H1 (cell line): Measurements from ENCODE around the gene MS4A18.

Experiments
- BRCA1 ChIP-seq: IDR thresholded peaks from 2 replicates; pipeline ENCODE4 v1.6.1; 2012; ENCODE audit warnings: low read depth, low read length, improper control_type of control experiment
- EP300 ChIP-seq, 2 experiments: IDR thresholded peaks; 1 replicate in 1 of 2; 2 replicates in 1 of 2; pipeline ENCODE4 v1.6.1; 2011 to 2012; ENCODE audit warnings: low read depth in 2 of 2, low read length in 2 of 2, mild to moderate bottlenecking in 2 of 2, borderline replicate concordance in 1 of 2, inconsistent platforms in 1 of 2, moderate library complexity in 1 of 2
- EZH2 ChIP-seq: fragments of 200-600 bp; sonication (generic); IDR thresholded peaks from 2 replicates; pipeline ENCODE4 v1.7.1; 2012; ENCODE audit warnings: low read depth, mild to moderate bottlenecking, moderate library complexity, low read length, inconsistent platforms; ENCODE audit not compliant: severe bottlenecking
- POLR2A ChIP-seq, 2 experiments: IDR thresholded peaks; 1 replicate in 1 of 2; 2 replicates in 1 of 2; pipeline ENCODE4 v1.6.1; 2011; ENCODE audit warnings: low read depth in 2 of 2, low read length in 2 of 2, mild to moderate bottlenecking in 2 of 2; ENCODE audit errors: control extremely low read depth in 1 of 2
- POLR2AphosphoS5 ChIP-seq: IDR thresholded peaks from 2 replicates; pipeline ENCODE4 v1.6.1; 2011; ENCODE audit warnings: low read depth, low read length
- RNF2 ChIP-seq: fragments of 200-900, 300-1000 bp; sonication (generic); IDR thresholded peaks from 2 replicates; pipeline ENCODE4 v1.7.1; 2016; ENCODE audit warnings: borderline replicate concordance, low read depth, mild to moderate bottlenecking, antibody characterized with exemption, low read length; ENCODE audit not compliant: poor library complexity, severe bottlenecking; ENCODE audit errors: missing control alignments
- SP2 ChIP-seq: IDR thresholded peaks from 2 replicates; pipeline ENCODE4 v1.6.1; 2012; ENCODE audit warnings: mild to moderate bottlenecking, low read length, inconsistent platforms
- TF ChIP-seq, protein P1 (sequence below), 3 experiments: IDR thresholded peaks; 1 replicate in 2 of 3; 2 replicates in 1 of 3; pipeline versions ENCODE4 v1.5.1 to v1.6.1; 2011; ENCODE audit warnings: low read length in 3 of 3, mild to moderate bottlenecking in 3 of 3, inconsistent platforms in 2 of 3, low read depth in 1 of 3, moderate library complexity in 1 of 3; ENCODE audit not compliant: insufficient read depth in 1 of 3; ENCODE audit errors: control extremely low read depth in 1 of 3

DNA sequence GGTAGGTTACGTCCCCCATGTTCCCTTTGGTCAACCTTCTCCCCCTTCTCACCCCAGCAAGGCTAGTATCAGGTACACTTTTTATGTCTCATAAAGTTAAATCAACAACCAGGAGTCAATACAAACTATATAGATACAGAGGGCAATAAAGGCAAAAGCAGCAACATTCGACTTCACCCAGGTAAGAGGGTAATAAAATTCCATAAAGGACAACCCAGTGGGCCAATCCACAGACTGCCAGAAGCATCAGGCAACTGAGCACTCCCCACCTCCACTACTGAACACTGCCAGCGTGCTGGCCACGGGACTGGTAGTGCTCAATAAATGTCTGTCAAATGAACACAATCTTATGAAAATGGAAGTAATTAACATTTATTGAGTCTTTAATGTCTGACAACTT lies 5.1 kb upstream of the MS4A18 start:
- TF ChIP-seq POLR2A (IDR thresholded peaks at IDR 0.05; ENCODE audit: control extremely low read depth in 1 of 2, low read depth in 2 of 2, low read length in 2 of 2) (no peak), EZH2 (no peak), POLR2AphosphoS5 (no peak), EP300 (IDR thresholded peaks at IDR 0.05; ENCODE audit: borderline replicate concordance in 1 of 2, low read depth in 2 of 2, low read length in 2 of 2) (no peak), BRCA1 (no peak), SP2 (no peak), RNF2 (no peak)
- TF ChIP-seq, protein P1, sequence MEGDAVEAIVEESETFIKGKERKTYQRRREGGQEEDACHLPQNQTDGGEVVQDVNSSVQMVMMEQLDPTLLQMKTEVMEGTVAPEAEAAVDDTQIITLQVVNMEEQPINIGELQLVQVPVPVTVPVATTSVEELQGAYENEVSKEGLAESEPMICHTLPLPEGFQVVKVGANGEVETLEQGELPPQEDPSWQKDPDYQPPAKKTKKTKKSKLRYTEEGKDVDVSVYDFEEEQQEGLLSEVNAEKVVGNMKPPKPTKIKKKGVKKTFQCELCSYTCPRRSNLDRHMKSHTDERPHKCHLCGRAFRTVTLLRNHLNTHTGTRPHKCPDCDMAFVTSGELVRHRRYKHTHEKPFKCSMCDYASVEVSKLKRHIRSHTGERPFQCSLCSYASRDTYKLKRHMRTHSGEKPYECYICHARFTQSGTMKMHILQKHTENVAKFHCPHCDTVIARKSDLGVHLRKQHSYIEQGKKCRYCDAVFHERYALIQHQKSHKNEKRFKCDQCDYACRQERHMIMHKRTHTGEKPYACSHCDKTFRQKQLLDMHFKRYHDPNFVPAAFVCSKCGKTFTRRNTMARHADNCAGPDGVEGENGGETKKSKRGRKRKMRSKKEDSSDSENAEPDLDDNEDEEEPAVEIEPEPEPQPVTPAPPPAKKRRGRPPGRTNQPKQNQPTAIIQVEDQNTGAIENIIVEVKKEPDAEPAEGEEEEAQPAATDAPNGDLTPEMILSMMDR (IDR thresholded peaks at IDR 0.05; ENCODE audit: control extremely low read depth in 1 of 3, insufficient read depth in 1 of 3, low read depth in 1 of 3, low read length in 3 of 3) = no peak
